ENCODE results near the gene PPP2R5C. TPM values are rescaled to one million over a fixed set of nuclear protein-coding genes. Genes with fewer than 3 reads are reported as not detected.
A peak's percentile ranks its signal among the peaks of the same experiment; 100 is the strongest.
"Not testable (repeated sequence)": the region's sequence is repeated elsewhere in the genome, so short reads cannot be mapped to it uniquely, and the experiment has no call there.

The PPP2R5C gene
- total RNA-seq, 1 donor from 2014 or later, result 103 TPM

DNA sequence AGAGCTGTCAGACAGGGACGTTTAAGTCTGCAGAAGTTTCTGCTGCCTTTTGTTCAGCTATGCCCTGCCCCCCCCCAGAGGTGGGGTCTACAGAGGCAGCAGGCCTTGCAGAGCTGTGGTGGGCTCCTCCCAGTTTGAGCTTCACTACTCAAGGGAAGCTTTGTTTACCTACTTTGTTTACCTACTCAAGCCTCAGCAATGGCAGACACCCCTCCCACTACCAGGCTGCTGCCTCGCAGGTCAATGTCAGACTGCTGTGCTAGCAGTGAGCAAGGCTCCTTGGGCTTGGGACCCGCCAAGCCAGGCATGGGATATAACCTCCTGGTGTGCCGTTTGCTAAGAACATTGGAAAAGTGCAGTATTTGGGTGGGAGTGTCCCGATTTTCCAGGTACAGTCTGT, 11.8 kb upstream of the PPP2R5C start:
- DNase-seq (ENCODE audit: low read depth), result not testable (repeated sequence)

DNA sequence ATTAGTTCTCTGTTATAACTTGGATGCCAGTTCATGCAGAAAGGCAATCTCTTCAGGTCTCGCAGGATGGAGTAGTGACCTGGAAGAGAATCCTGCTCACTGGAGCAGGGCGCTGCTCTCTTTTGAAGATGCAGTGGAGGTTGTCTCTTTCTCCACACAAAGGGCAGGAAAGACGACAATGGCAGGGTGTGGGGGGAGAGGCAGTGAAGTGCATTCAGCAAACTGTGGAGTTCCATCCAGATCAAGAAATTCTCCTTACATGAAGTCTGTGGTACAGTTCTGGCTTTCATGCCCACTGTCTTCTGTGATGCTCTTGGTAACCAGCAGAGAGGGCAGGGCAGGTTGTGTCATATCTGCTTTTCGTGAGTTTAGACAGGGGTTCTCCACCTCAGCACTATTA, 6.6 kb upstream of the PPP2R5C start:
- no peak for DNase-seq (ENCODE audit: low read depth)

DNA sequence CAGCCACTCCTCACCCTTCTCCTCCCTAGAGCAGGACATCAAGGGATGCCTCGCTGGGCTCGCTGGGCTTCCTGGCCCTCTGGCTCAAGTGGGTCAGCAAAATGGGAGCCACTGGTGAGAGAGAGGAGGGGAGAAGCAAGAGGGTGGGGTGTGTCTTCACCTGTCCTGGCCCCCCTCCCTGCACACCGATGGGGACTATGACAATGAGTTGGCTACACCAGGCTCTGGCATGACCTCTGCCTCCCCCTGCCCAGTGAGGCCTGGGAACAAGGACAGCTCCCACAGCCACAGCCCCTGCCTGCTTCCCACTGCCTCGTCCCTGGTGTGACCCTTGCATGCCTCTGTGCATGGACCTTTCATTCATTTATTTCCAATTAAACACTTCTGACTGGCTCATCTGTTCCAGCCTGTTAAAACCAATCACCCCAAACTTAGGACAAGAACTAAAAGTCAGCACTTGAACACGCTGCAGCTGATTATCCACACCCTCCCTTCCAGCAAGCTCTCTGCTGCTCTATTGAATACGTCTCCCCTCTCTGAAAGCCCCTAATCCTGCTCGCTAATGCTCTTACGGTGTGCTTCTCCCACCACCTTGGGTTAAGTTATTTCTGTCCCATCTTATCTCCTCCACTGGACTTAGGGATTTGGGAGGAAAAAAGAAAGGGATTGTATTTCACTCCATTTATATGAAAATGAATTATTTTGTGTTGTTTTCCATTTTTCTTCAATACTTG, 5.8 kb upstream of the PPP2R5C start:
- DNase-seq (ENCODE audit: low read depth), result no peak

DNA sequence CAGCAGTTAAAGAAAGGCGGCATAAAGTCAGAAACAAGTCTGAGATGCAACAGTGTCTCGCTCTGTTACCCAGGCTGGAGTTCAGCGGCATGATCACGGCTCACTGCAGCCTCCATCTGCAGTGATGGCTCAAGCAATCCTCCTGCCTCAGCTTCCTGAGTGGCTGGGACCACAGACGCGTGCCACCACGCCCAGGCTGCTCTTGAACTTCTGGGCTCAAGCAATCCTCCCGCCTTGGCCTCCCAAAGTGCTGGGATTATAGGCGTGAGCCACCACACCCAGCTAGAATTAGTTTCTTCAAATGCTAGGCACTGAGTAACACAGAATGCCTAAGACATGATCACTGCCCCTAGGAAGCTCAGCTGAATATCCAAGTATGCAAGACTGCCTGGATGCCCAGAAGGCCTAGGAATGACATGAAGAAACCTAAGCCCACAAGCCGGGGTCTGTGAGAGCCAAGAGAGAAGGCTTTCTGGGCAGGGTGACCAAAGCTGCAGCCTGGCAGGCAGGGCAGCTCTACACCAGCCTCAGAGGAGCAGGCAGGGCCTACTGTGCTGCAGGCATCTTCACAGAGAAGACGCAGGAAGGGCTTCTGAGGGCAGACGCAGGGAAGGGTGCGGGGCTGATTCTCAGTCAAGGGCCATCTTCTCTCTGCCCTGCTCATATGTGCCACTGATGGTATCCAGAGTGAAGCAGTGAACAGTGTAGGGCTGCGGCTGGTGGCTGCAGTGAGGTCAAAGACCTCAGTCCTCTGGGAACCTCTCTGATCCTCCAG, 4.3 kb upstream of the PPP2R5C start:
- no peak for DNase-seq (ENCODE audit: low read depth)

DNA sequence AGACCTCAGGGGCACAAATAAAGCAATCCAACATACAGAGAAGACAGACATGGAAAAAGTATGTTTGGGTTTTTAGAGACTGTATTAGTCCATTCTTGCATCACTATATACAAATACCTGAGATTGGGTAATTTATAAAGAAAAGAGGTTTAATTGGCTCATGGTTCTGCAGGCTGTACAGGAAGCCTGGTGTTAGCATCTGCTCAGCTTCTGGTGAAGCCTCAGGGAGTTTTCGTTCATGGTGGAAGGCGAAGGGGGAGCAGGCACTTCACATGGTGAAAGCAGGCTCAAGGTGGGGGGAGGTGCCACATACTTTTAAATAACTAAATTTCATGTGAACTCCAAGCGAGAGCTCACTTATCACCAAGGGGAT, 3.7 kb upstream of the PPP2R5C start:
- DNase-seq (ENCODE audit: low read depth), result no peak

DNA sequence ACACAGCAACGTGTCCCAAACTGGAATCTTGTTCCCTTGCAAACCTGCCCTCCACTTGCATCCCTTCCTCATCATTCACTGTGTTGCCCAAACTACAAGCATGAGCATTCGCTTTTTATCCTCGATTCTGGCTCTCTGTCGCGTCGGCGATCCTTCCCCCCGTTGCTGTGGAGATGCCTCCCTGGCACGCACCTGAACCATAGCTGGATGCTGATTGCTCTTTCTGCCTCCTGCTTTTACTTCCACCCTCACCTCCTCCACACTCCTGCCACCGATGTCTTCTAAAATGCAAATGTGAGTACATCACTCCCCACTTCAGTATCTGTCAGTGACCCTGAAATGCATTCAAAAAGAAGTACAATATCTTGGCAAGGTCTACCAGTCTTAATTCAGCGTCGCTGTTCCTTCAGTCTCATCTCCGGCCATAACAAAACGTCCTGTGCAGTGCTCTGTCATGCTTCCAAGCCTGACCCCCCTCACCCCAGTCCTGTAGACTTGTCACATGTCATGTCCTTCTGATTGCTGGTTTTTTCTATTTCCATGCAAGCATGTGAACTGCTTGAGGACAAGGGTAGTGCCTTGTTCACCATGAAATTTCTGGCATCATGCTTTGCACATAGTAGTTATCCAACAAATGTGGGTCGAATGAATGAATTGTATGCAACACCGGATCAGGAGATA, 2.5 kb upstream of the PPP2R5C start:
- DNase-seq (ENCODE audit: low read depth), result no peak

DNA sequence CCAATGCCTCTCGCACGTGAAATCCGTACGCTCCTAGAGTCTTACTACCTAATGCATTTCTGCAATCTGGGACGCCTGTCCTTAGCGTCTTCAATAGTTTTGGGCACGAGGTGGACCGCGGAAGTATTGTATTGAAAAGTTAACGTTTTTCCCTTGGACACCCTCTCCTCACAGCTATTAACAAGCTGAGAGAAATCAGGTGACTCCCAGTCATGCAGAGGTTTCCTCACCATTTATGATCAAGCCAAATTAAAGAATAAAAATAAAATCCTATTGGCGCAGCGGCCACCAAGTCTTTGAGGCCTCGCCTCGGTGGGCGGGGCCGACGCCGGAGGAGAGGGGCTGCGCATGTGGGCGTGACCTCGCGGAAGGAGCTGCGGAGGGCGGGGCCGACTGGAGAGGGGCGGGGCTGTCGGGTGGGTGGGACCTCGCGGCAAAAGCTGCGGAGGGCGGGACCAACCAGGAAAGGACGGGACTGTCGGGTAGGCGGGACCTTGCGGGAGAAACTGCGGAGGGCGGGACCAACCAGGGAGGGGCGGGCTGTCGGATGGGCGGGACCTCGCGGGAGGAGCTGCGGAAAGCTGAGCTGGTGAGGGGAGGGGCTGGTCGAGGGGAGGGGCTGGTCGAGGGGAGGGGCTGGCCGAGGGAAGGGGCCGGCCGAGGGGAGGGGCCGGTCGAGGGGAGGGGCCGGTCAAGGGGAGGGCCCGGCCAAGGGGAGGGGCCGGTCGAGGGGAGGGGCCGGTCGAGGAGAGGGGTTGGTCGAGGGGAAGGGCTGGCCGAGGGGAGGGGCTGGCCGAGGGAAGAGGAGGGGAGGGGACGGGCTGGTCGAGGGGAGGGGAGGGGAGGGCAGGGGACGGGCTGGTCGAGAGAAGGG, 1.1 kb upstream of the PPP2R5C start:
- peak; percentile 95 for DNase-seq (ENCODE audit: low read depth)

DNA sequence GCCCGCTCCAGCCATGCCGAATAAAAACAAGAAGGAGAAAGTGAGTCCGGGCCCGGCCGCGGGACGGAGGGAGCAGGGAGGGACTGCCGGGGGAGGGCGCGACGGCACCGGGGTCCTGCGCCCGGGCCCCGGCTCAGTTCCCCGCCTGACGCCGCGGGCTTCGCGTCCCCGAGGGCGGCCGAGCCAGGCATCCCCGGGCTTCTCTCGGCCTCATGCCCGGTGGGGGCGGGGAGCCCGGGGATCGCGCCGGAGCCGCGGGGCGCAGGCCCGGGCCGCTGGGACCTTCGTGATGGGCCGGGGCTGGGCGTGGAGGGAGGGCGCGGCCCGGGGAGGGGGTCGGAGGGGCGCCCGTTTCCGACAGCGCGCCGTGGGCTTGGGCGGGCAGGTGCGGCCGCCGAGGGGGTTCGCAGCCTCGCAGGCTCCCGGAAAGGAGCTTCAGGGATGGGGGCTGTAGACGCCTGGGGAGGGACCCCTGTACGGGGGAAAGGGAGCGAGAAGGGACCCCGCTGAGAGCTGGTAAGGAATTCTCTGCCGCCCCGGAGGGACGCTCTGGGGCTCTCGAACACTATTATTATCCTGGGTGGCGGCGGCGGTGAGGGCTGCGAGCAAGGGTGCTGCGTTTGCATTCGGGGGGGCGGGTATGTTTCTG, 496 bp downstream of the PPP2R5C start:
- DNase-seq (ENCODE audit: low read depth), result peak; percentile 40

DNA sequence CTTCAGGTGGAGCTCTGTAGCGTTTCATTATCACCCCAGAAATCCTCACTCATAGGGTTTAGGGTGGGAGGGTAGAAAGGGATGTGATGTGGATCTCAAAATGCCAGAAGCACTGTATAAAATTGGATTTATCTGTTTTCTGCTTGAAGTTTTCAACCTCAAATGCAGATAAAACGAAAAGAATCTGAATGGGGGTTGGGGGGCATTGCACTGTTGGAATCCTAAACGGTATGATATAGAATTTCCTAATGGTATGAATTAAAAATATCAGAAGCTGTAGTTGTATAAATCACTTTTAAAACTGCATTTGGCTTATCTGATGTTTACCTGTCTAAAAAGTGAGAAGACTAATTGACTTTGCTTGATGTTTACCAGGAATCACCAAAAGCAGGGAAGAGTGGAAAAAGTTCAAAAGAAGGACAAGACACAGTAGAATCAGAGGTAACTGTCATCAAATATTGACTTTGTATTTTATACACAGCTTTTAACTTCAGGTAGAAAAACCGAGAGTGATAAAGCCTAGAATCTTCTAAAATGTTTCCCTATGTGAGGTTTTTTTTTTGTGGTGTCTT, 1.1 kb downstream of the PPP2R5C start:
- DNase-seq (ENCODE audit: low read depth), result no peak

DNA sequence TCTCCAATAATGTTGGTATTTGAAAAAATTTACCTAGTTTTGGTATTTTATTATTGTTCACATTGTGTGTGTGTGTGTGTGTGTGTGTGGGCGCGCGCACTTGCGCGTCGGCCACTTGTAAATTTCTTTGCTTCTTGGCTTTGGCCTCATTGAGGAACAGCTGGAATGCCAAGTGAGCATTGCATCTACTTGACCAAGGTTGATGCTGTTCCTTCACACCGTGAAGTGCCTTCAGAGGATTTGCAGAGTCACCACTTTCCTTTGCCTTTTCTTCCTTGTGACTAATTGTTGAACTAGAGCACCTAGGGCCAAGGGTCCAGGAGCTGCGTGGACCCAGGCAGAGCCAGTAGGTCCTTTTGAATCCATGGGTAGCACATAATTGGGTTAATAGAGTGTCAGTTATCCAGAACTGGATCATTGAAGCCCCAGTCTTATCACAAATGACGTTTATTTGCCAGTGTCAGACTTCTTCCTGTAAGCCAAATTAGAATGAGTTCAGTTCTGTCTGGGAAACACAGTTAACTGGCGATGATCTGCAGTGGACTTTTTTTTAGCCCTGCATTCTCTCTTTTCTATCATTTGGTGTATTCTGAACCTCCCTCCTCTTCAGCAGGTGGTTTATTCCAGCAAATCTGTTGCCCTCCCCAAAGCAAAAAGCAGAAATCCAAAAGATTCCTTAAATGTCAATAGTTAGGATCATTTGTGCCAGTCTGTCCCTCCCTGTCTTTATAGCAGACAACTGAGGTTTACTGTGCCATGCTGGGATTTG, 2.6 kb downstream of the PPP2R5C start:
- no peak for DNase-seq (ENCODE audit: low read depth)

DNA sequence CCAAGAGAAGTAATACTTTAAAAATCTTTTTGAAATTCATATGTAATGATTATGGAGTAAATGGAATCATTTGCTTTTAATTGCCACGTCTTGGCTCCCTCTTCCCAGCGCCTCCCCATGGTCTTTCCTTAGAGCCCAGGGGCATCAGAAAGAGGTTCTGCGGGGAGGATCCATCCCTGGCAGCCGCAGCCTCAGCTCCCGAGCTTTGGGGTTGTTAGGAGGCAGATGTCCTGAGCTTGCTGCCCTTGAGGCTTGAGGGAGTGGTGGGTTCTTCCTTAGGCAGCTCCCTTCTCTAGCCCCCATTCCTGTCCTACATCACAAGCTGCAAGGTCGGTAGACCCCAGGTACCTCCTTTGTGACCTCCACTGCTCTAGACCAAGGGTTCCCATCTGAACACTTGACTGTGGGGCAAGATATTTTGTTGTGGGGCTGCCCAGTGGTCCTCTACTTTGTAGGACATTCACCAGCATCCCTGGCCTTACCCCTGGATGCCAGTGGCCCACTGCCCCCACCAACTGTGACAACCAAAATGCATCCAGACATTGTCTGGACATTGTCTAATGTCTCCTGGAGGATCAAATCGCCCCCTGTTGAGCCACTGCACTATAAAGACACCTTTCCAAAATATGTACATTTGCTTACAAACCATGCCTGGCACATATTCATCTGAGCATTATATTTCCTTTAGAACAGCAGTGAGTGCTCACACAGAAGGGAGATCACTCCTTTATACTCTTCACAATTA, 6.3 kb downstream of the PPP2R5C start:
- DNase-seq (ENCODE audit: low read depth), result no peak

DNA sequence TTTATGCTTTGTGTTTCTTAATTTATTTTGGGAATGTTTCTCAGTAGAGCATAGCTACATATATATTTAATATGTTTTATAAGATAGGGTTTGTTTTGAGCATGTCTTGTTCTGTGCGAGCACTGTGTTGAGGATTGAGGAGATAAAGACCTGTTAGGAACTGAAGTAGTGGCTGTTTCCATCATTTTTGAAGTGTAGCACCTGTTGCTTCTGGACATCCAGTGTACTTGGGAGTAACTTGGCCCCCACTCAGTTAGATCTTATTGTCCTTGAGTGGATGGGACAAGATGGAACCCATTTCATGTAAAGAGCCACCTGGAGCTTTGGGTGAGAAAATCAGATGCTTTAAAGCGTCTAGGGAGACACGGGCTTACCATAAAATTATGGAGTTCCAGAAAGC, 8.7 kb downstream of the PPP2R5C start:
- no peak for DNase-seq (ENCODE audit: low read depth)

DNA sequence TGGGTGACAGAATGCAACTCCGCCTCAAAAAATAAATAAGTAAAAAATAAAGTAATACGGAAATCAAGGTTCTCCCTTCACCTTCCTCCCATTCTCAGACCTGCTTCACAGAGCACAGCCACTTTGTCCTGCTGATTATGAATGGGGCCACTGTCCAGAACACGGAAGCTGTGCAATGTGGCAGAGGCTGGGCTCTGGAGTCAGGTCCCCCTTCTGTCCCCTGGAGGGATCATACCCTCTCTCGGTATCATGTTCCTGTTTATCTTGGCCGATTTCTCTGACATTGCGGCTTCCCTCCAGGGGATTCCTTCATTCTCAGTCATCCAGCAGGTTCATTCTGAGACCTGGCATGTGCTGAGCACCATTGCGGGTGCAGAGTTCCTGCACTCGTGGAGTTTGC, 11.3 kb downstream of the PPP2R5C start:
- no peak for DNase-seq (ENCODE audit: low read depth)

DNA sequence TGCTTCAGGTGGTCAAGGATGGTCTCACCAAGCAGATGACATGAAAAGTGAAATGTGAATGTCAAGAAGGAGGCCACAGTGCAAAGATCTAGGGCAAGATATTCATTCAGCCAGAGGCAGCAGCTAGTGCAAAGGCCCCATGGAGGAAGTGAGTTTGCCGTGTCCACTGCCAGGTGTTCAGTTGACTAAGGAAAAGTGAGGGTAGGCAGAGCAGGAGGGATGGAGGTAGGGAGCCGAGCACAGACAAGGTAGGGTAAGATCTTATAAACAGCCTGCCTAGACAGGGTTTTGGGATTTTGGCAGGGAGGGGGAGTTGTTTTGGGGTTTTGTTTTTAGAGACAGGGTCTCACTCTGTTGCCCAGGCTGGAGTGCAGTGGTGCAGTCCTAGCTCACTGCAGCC, 11.9 kb downstream of the PPP2R5C start:
- no peak for DNase-seq (ENCODE audit: low read depth)

DNA sequence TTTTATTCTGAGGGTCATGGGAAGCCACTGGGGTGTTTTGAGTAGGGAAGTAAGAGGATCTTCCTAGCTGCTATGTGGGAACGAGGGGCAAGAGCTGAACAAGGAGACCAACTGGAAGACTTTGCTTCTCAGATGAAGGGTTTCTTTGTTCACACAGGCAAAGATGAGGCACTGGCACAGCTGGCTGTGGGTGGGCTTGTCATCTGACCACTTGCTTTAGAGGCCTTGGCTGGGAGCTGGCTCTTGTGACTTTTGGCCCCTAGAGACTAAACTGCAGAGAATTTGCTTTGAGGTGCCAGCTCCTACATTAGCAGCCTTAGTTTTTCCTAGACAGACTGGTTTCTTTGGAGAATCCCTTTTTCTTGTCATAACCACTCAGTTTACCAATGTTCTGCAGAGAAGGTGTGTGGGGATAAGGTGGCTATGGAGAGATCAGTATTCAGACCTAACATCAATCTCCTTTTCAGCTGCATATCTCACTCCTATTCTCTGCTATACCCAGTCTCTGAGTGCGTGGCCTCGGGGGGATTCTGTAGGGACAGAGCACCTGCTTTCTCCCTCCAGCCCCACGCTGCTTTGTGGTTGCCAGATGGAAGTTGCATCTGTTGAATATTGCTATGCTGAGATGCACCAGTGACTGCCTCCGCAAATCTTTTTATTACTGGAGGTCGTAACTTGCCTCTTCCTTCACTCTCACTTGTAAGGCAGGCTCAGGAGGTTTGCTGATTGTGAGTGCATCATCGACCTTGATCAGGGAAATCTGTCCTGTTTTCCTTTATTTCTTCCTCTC, 12.7 kb downstream of the PPP2R5C start:
- peak; percentile 90 for DNase-seq (ENCODE audit: low read depth)

DNA sequence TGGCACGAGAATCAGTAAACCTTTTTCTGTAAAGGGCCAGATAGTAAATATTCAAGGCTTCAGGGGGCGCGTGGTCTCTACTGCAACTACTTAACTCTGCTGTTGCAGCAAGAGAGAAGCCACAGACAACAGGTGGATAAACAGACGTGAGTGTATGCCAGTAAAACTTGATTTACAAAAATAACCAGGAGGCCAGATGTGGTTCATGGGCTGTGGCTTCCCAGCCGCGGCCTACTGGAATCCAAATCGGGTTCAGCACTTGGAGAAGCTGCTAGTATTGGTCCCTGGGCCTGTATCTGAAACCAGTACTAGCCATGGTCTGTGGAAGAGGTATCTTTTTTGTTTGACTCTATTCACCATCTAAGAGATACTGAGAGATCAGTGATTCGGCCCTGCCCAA, 13.3 kb downstream of the PPP2R5C start:
- DNase-seq (ENCODE audit: low read depth), result peak; percentile 95

DNA sequence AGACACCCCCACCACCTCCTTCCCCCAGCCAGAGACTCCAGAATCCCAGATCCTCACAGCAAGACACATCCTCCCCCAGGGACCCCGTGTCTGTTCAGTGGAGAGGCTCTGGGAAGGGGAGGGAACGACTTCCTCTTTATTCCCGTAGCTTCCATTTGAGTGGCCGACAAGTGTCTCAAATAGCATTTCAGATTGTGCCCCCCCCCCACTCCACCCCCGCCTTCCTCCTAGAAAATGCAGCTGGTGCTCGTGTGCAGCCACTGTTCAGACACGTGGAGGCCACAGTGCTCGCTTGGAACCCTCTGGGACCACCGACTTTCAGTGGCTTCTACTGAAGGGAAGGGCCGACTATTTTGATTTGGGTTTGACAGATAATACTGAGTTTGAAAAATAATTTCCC, 14.3 kb downstream of the PPP2R5C start:
- no peak for DNase-seq (ENCODE audit: low read depth)

DNA sequence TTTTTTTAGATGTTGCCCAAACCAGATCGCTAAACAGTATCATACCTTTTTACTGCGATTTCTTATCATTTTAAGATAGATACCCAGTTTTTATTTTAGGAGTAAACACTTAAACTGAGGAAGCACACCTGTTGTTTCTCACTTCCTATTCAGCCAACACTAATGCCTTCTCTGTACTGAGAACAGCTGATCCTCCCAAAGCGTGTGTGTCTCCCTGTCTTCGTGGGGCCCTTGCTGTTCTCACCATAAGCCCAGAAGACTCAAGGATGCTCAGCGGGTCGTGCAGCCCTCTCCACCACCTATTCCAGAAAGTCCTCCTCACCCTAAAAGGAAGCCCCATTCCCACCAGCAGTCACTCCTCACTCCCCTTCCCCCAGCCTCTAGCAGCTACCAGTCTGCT, 14.8 kb downstream of the PPP2R5C start:
- peak; percentile 43 for DNase-seq (ENCODE audit: low read depth)
